Measurements from ENCODE around the gene GSTA4. TPM values are rescaled to one million over a fixed set of nuclear protein-coding genes. Genes with fewer than 3 reads are reported as not detected.

Gene GSTA4
- total and polyA plus RNA-seq, 12 donors, result 9.4 to 16.3 (median 12.0) TPM

DNA sequence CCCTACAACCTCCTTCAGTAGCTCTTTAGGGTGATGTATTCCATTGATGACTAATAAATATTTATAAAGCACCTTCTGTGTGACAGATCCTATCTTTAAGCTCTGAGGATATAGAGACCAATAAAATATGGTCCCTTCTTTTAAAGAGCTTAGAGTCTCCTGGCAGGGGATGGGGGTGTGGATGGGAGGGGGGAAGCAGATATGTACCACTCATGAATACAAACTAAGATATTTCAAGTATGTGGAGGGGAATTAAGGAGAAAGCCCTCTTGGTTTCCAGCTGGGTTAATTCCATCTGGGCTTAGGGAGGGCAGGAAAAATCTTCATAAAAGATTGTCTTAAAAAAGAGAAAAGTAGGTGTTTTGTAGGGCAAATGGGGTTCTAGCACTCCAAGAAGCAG lies 48.5 kb upstream of the GSTA4 start:
- TF ChIP-seq, protein P1, sequence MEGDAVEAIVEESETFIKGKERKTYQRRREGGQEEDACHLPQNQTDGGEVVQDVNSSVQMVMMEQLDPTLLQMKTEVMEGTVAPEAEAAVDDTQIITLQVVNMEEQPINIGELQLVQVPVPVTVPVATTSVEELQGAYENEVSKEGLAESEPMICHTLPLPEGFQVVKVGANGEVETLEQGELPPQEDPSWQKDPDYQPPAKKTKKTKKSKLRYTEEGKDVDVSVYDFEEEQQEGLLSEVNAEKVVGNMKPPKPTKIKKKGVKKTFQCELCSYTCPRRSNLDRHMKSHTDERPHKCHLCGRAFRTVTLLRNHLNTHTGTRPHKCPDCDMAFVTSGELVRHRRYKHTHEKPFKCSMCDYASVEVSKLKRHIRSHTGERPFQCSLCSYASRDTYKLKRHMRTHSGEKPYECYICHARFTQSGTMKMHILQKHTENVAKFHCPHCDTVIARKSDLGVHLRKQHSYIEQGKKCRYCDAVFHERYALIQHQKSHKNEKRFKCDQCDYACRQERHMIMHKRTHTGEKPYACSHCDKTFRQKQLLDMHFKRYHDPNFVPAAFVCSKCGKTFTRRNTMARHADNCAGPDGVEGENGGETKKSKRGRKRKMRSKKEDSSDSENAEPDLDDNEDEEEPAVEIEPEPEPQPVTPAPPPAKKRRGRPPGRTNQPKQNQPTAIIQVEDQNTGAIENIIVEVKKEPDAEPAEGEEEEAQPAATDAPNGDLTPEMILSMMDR (IDR thresholded peaks at IDR 0.05), result no peak
- H3K27me3 ChIP-seq, result no peaks in the 10 kb centered on the region
- H3K4me1 ChIP-seq, result peaks cover 3 to 66% (median 49%) of the 10 kb centered on the region in 9 donors
- no peaks in the 10 kb centered on the region for H3K9me3 ChIP-seq
- H3K36me3 ChIP-seq, result peaks cover 0 to 28% (median 19%) of the 10 kb centered on the region in 9 donors
- peak overlapping the region in 7 of 10 donors; percentile 15 to 85 (median 78) for H3K27ac ChIP-seq
- no peak overlapping the region for H3K4me3 ChIP-seq
- ATAC-seq (peak in 2 of 8 donors; percentile 30 to 41), DNase-seq (no peak)
- intact Hi-C loops (cut with DNase I), result loop anchor here in 2 of 10 donors (5.0 kb wide), 1 partner anchor 46 kb away; the partner anchor contains the start of gene GSTA4 (in 2 of the 2)

DNA sequence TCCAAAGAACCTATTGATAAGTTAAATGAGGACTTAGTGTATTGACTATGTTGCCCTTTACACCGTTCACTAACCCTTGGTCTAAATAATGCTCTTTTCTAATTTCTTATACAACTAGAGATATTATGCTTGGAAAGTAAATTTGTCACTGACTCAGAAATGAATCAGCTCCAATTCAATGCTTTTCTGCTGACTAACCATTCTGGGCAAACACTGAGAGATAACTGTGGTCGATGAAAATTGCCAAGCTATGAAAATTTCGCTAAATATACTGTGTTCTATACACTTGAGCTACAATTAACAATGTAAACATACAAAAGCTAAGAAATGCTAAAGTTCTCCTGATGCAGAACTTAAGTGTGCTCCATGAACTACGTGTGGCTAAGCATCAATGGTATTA lies 47.0 kb upstream of the GSTA4 start:
- H3K36me3 ChIP-seq, result peaks cover 0 to 42% (median 19%) of the 10 kb centered on the region in 9 donors
- H3K4me1 ChIP-seq, result peaks cover 3 to 56% (median 39%) of the 10 kb centered on the region in 9 donors
- no peak overlapping the region for H3K4me3 ChIP-seq
- WGBS, 2 donors, result 54 to 55% methylated on average over 4 of the region's 4 CpGs
- intact Hi-C loops (cut with DNase I), result loop anchor here in 2 of 10 donors (5.0 kb wide), 1 partner anchor 45 kb away; the partner anchor contains the start of gene GSTA4 (in 2 of the 2)
- H3K27ac ChIP-seq, result peak overlapping the region in 7 of 10 donors; percentile 25 to 85 (median 78)
- ATAC-seq (no peak), DNase-seq (no peak)
- no peaks in the 10 kb centered on the region for H3K27me3 ChIP-seq
- H3K9me3 ChIP-seq, result no peaks in the 10 kb centered on the region
- TF ChIP-seq, protein P1 (IDR thresholded peaks at IDR 0.05), result no peak

DNA sequence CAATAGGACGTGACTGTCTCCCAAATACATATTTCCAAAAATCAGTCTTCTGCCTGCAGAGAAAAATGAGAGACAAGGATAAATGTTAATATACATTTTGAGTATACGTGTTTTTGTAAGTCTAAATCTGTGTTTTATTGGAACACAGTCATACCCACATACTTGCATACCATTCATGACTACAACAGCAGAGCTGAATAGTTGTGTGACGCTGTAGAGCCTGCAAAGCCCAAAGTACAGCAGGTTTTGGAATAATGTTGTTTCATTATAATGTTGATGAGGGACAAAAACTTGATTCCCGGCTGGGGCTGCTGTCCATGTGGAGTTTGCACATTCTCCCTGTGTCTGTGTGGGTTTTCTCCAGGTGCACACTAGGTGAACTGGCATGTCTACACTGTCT lies 46.3 kb upstream of the GSTA4 start:
- H3K27me3 ChIP-seq, result no peaks in the 10 kb centered on the region
- TF ChIP-seq, protein P1 (IDR thresholded peaks at IDR 0.05), result no peak
- peak in 4 of 8 donors; percentile 20 to 29 (median 23) for ATAC-seq
- DNase-seq, result no peak
- no peak overlapping the region for H3K4me3 ChIP-seq
- no peaks in the 10 kb centered on the region for H3K9me3 ChIP-seq
- peaks cover 3 to 54% (median 39%) of the 10 kb centered on the region in 9 donors for H3K4me1 ChIP-seq
- H3K36me3 ChIP-seq, result peaks cover 0 to 49% (median 19%) of the 10 kb centered on the region in 9 donors
- peak overlapping the region in 5 of 10 donors; percentile 70 to 85 (median 79) for H3K27ac ChIP-seq
- intact Hi-C loops (cut with DNase I), result loop anchor here in 2 of 10 donors (5.0 kb wide), 1 partner anchor 44 kb away; the partner anchor contains the start of gene GSTA4 (in 2 of the 2)
- WGBS, 2 donors, result 62 to 81% methylated on average over 4 of the region's 4 CpGs

DNA sequence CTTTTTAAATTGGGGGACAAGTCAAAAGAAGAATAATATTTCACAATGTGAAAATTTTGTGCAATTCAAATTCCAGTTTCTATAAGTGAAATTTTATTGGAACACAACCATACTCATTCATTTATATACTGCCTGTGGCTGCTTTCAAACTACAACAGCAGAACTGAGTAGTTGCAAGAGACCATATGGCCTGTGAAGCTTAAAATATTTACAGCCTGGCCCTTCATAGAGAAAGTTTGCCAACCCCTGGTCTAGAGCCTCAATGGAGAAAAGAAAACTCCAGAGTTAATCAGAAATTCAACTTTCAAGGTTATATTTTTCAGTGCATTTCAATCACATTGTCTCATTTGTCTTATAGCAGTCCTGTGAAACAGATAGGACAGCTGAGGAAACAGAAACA lies 43.5 kb upstream of the GSTA4 start:
- peaks cover 0 to 72% (median 19%) of the 10 kb centered on the region in 9 donors for H3K36me3 ChIP-seq

More for the DNA sequence above, 43.5 kb upstream of the GSTA4 start:
- TF ChIP-seq, protein P1 (IDR thresholded peaks at IDR 0.05), result no peak
- H3K27me3 ChIP-seq, result no peaks in the 10 kb centered on the region
- peaks cover 3 to 65% (median 40%) of the 10 kb centered on the region in 9 donors for H3K4me1 ChIP-seq
- no peak for ATAC-seq
- no peak overlapping the region for H3K4me3 ChIP-seq
- no peak overlapping the region for H3K27ac ChIP-seq
- no peaks in the 10 kb centered on the region for H3K9me3 ChIP-seq
- intact Hi-C loops (cut with DNase I), result no loop called here
- DNase-seq, result no peak

Measured in heart right ventricle (tissue), 16 donors.